NCI-H2107 treated with DMSO at 0.1 percent for 48 hours (cell line): ENCODE results near the gene QSOX1.

Experiments
- DNase-seq: peaks from one replicate; lab custom pipeline; 2025; ENCODE audit not compliant: unreplicated experiment; lab: John Stamatoyannopoulos, UW

The QSOX1 gene

DNA sequence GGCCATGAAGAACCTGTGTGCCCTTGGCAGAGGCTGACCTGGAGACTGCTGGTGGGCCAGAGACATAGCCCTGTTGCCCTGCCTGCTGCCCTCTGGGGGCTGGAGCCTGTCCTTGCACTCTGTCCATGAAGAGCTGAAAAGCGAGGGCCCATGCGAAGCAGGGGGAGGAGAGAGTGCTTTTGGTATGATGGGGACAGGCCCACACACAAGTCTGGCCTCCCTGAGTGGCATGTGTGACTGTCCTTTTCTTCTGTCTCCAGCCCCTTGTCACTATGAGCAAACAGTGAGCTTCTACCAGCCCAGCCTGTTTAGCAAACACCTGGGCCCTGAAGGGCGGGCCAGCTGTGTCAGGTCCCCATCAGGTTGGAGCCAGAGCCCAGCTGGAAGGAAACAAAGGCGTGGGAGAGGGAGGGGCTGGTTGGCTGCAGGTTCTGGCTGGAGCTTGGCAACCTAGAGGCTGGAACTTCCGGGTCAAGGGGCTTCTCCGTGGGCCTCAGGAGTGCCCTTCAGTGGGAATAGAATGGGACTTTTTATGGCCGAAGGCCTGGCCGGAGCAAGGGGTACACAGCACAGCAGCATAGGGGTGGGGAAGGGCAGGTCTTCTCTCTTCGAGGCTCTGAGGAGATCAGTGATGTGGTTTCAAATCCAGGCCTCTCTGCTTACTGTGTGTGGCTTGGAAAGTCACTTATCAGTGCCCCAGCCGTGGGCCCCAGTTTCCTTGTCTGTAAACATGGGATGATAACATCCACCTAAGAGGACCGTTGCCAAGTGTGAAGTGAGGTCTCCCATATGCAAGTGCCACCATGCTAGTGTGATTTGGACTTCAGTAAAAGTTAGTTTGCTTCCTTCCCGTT, 14.3 kb downstream of the QSOX1 start:
- DNase-seq, result no peak

DNA sequence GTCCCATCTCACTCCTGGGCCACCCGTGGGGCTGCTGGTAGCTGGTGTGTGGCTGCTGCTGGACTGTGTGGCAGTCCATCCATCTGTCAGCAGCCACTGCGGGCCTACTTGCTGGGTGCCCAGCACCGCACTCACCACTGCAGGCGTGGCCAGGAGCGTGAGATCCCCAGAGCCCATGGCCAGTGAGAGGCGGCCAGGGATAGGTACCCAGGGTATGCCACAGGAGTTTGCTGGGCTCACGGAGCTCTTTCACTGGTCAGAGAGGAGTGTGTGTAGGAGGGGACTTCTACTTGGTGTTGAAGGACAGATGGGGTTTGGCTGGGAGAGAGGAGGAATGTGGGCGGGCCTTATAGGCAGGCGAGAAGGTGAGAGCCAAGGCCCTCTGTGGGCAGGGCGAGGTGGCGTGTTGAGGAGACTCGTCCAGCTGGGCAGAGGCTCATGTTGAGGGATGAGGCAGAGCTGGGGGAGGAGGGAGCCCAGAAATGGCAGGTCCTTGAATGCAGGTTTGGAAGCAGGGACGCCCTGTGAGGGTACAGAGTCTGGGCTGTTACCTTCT, 15.0 kb downstream of the QSOX1 start:
- no peak for DNase-seq

DNA sequence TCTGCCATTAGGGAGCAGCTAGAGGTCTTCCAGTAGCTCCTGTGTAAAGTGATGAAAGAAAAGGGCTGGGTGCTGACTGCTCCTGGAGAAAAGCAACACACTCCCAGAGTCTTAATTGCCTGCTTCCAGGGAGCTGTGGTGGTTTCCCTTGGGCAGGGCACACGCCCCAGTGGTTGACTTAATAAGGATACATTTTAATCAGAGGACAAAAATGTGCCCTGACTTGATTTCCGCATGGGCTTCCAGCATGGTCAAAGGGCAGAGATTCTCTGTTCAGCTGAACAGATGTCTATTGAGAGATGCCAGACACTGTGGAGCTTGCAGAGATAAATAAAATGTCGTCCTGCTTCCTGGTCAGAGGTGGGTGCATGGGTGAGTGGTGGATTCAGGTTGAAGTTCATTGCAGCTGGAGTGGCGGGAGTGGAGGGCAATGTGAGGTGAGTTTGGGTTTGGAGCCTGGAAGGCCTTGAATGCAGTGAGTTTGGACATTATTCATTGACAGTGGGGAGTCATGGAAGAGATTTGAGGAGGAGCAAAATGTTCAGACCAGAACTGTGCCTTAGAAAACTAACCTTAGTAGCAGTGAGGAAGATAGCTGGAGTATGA, 16.0 kb downstream of the QSOX1 start:
- no peak for DNase-seq

DNA sequence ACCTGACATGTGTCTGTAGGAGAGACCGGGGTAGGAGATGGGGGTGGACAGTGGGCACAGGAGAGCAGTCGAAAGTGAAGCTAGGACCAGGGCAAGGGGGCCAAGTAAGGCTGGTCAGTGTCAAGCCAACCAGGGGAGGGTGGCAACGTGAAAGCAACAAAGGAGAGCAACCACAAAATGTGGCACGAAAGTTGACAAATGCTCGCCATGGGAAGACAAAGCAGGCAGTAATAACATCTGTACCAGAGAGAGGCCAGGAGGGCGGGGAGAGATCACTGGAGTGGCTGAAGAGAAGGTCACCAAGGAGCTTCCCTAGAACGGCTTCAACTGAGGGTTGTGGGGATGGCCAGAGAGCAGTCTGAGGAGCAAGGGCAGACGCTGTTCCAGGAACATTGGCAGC, 17.0 kb downstream of the QSOX1 start:
- DNase-seq, result no peak

DNA sequence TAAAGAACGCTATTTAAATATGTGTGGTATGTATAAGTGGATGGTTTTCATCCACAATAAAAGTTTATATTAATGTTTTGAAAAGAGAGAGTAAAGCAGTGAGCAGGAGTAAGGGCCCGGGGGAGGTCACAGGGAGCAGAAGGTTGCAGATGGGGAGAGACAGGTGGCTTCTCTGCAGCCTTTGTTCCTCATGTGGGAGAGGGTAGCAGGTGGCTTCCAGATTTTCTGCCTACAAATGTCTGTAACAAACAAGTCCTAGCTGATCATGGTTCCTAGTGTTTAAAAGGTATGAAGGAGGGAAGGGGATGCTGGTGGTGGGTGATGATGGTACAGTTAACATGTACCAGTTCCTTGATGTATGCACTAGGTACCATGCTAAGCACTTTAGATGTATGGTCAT, 18.8 kb downstream of the QSOX1 start:
- no peak for DNase-seq

DNA sequence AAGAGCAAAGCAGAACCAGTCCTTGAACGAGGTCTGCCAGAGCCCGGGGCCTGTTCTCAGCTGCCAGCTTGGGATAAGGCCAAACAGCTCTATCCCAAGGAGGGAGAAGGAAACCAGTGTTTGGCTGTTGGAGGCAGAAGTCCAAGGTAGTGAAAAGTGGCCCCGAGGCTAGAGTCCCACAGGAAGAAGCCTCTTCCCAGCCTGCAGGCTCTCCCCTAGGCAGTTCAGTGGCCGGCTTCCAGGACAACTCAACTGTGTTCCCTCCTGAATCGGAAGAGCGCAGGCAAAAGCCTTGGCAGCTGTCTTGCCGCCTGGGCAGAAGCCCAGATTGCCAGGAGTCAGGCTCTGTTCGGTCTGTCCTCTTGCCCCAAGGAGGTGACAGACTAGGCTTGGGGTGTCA, 19.3 kb downstream of the QSOX1 start:
- no peak for DNase-seq

DNA sequence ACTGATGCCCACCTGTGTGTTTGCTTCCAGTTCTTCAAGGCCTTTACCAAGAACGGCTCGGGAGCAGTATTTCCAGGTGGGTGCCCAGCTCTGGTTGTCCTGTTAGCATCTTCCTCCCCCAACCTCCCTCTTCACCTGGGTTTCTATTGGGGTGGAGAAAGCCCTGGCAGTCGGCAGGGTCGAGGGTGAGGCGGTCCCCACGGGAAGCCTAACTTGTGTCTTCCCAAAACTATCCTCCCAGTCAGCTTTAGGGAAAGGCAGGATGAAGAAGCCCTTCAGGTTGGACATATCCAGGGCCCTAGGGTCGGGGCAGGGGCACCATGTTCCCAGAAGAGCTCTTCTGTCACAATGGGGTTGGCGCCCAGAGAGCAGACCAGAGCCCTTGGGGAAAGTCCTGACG, 20.6 kb downstream of the QSOX1 start:
- no peak for DNase-seq

DNA sequence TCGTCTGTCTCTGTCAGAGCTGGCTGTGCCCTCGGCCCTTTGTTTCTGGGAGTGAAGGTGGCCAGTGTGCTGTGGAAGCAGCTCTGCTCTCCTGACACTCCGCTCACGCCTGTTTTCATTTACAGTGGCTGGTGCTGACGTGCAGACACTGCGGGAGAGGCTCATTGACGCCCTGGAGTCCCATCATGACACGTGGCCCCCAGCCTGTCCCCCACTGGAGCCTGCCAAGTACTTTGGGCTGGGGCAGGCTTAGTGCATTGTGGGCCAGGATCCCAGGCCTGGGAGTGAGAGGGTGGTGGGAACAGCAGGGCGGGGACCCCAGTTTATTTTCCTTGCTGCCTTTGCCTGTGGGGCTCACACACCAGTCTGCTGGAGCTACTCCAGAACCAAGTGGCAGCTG, 21.1 kb downstream of the QSOX1 start:
- DNase-seq, result no peak

DNA sequence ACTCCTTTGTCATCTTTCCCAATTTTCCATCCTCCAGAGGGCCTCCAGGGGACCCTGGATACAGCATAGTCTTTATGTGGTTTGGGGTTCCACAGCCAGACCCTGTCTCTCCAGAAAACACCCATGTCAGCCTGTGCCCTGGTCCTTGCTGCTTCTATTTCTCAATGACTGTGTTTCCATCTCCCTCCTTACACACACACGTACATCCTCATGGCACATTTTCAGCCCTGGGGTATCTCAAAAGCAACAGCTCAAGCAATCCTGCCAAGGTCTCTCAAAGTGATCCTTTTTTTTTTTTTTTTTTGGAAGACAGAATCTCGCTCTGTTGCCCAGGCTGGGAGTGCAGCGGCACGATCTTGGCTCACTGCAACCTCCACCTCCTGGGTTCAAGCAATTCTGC, 22.3 kb downstream of the QSOX1 start:
- DNase-seq, result no peak

DNA sequence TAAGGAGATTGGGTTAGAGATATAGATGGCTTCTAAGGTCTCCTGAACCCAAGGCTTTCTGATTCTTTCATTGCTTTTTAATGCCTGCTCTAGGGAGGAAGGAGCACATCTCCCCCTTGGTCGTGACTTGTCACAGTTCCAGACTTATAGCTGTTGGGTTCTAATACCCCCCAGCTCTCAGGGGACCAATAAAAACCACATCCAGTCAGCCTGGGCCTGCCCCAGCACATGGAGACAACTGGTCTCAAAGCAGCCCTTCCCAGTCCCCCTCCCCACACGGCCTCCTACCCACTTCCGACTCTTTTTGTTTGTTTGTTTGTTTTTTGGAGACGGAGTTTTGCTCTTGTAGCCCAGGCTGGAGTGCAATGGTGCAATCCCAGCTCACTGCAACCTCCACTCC, 23.3 kb downstream of the QSOX1 start:
- DNase-seq, result peak; percentile 8

DNA sequence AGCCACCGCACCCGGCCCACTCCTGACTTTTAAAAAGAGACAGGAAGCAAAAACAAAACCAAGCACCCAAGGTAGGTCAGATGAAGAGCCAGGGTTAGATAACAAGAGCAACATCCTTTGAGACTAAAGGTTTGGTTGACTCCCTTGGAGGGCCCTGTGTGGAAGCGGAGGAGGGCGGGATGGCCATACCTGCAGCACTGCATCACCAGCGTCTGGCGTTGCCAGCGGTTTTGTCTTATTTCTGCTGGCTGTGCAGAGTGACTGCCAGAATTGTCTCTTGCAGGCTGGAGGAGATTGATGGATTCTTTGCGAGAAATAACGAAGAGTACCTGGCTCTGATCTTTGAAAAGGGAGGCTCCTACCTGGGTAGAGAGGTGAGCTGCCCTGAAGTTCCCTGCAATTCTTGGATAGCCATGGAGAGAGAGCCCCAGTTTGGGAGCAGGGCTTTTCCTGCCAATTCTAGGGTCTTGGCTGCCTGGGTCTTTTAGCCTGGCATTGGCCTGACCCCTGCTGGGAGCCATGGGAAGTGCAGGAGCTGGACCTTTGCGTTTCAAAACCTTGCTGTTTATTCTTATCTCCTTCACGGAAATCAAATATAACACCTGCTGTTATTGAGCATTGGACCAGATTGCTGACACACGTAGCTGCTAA, 24.0 kb downstream of the QSOX1 start:
- peak; percentile 46 for DNase-seq

DNA sequence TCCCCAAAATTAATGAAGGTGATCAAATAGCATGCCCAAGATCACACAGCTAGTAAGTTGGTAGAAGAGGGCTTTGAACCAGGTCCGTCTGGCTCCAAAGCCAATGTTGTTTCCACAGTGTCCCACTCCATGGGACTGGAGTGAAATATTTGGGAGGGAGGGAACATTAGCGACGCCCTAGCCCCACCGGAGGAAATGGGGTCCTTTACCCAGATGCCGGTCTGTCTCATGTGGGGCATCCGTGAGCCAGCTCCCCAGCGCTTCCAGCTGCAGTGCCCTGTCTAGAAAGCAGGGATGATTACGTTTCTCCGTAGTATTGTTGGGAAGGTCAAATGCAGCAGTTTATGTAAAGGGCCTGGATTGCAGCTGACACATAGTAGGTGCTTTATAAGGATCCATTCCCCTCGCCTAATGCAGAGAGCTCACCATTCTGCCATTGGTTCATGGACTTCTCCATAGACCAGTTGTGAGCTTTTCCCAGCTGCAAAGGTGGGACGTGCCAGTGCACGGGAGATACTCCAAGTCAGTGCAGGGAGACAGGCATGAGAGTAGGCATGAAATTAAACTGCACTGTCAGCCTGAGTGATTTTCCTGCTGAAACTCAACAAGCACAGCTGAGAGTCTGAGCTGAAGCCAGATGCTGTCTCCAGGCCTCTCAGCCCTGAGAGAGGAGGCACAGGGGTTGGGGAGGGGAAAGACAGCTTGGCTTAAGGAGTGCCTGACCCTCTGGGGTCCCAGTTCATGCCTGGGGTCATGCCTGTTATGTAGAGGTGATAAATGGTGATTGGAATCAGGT, 24.7 kb downstream of the QSOX1 start:
- no peak for DNase-seq

DNA sequence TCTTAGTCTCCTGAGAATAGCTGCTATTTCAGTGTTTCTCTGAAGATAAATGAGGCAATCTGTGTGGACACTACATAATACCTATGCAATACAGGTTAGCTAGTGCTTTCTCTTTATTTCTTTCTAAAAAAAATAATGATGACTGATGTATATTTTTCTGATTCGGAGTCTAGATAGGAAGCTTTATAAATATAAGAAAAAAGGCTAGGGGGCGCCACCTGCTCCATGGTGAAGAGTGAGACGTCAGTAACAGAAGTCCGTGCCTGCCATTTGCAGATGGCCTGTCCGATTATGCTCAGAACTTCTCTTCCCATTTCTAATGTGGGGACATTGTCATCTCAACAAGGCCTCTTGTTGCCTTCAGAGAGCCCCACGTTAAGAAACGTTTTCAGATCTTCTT, 26.4 kb downstream of the QSOX1 start:
- DNase-seq, result no peak

DNA sequence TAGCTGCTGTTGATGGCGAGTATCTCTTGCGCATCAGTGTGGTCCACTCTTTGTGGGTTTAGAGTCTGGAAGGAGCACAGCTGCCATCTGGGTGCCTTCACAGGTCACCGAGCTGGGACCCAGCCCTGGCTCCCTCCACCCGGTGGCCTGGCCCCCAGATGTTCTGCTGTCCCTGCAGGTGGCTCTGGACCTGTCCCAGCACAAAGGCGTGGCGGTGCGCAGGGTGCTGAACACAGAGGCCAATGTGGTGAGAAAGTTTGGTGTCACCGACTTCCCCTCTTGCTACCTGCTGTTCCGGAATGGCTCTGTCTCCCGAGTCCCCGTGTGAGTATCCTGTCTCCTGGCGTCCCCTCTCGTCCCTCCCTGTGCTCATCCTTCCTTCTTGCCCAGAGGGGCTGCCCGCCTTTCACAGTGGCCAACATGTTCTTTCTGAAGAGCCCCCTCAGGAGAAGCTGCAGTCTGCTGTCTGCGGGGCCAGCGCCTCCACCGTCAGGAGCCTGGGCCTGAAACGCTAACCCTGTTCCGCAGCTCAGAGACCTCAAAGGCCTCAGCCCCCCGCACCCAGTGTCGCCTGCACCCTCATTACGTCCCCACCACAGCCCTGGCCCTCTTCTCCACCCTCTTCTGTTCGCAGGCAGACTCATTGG, 27.4 kb downstream of the QSOX1 start:
- DNase-seq, result no peak

DNA sequence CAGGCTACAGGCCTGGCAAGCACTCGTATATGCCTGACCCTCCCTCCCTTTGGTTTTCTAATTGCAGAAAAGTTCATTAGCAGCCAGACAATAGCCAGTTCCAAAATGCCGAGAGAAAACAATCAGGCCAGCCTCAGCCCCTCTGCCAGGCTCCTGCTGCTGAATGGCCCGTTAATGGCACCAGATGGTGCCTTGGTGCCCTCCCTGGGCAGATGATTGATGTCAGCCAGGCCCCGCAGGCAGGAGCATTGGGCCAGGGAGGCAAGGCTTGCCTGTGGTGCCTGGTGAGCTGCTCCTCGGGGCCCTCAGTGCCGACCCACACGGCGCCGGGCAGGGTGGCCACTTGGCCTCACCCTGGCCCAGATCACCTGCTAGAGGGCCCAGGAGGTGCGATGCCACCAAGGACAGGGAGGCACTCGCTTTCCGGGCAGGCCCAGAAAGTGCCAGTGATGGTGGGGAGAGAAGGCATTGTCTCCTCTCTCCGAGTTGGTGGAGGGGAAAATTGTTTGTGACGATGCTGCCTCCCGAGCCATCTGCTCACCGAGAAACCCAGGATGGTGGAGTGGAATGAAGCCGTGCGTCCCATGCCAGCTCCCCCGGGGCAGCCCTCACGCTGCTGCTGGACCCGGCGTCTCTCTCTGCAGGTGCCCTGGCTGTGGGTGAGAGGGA, 28.1 kb downstream of the QSOX1 start:
- DNase-seq, result no peak

DNA sequence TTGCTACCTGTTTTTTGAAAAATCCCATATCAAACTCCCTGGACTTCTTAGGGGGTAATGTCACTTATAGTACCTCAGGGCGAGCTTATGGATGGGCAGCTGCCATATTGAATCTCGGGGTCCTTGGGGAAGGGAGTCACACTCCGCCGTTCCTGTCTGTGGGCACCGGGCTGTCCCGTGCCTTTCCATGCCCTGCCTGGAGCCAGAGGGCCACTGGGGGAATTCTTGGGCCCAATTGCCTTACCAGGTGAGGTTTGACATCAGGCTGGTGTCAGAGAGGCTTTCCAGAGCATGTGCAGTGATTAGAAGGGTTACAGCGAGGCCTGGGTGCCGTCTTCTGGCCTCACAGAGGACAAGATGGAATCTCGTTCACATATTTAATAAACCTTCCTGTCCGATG, 28.8 kb downstream of the QSOX1 start:
- DNase-seq, result no peak

DNA sequence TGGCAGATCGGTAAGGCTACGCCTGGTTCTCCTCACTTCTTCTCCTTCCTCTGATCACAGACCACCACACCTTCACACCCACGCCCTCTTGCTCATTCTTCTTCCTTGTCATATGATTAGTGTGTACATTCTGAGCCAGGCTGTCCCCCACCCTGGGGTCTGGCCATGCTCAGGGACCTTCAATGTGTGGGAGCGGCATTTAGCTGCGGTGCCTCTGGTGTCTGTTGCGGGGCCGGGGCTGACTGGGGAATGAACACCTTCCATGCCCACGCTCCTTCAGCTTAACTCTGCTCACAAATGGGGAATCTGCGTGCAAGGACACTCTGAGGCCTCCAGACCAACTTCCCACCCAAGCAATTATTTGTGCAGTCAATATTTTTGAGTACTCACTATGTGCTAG, 29.4 kb downstream of the QSOX1 start:
- no peak for DNase-seq

DNA sequence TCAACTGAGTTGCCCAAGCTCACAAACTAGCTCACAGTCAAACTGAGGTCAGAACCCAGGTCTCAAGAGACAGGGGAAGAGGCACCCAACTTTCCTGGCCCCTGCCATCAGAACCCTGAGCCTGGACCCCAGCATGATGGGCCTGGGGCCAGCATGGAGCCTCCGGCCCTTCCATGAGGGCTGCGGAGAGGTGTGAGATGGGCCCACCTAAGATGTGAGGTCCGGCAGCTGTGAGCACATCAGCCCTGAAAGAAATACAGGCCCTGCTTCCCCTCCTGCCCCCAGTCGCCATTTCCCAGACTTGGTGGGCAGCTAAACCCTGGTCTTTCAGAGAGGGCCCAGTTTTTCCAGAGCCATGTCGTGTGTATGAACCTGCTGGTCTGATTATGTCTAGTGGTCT, 30.6 kb downstream of the QSOX1 start:
- no peak for DNase-seq

DNA sequence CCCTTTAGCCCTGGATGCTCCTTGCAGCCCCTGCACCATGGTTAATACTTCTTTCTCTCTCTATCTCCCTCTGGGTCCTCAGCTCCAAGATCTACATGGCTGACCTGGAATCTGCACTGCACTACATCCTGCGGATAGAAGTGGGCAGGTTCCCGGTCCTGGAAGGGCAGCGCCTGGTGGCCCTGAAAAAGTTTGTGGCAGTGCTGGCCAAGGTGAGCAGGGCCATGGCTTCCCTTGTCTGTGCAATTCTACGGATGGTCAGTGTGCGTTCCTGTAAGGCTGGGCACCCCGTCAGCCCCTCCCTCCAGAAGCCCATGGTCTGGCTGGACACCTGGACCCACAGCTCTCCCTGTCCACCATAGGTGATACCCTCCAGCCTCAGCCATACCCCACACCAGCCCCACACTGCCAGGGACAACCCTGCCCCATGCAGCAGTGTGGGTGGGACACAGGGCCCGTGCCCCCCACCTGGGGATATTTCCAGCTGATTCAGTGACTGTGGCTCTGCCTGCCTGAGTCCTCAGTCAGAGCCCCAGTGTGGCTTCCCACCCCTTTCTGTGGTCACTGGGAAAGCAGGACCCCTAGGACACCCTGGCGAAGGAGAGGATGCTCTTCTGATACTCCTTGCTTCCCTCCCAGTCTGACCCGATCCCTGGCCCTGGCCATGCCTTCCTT, 31.4 kb downstream of the QSOX1 start:
- DNase-seq, result no peak

DNA sequence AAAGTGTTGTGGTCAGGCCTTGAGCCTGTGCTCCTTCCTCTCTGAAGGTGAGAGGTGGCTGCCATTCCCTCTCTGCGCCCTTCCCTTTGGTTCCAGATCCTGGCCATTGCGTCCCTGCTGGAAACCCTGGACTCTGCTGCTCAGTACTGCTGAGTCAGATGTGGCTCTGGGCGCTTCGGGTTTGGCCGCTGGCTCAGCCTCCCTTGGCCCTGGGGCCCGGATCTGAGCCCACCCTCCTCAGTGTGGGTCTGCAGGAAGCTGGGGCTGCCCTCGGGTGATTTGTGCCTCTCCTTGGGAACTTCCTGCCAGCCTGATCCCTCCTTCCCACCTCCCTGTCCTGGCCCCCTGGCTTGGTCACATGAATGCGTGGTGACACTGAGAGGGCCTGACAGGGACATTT, 32.2 kb downstream of the QSOX1 start:
- no peak for DNase-seq
